Peyer's patch (tissue), 4 donors: ENCODE results near the gene THPO.

ENCODE experiments used
- CTCF ChIP-seq, 6 experiments: fragments of 450-650 bp in 4 of 6; fragments of 200-600 bp in 2 of 6; sonication (generic) in 1 of 6; IDR thresholded peaks; one replicate each; pipeline ENCODE4 v1.5.1; 2017 to 2019; ENCODE audit warnings: antibody characterized with exemption in 6 of 6, mild to moderate bottlenecking in 3 of 6, moderate library complexity in 1 of 6
- POLR2A ChIP-seq, 2 donors: fragments of 450-650 bp; IDR thresholded peaks; one replicate each; pipeline ENCODE4 v1.5.1; 2017; ENCODE audit warnings: antibody characterized with exemption in 2 of 2, mild to moderate bottlenecking in 2 of 2, moderate library complexity in 2 of 2

- TF ChIP-seq CTCF (IDR thresholded peaks at IDR 0.05) (no peak), POLR2A (IDR thresholded peaks at IDR 0.05) (no peak)
These were observed 18.4 kb downstream of the THPO start for GRCh38 chr3:184359610-184360009.
